HG02943 (cell line): Measurements from ENCODE around the gene PRKN.

Source experiments
- ATAC-seq: cut with Tn5 transposase; IDR thresholded peaks from one replicate; pipeline ENCODE4 v1.9.1; 2021; ENCODE audit warnings: mild to moderate bottlenecking, low read depth, moderate library complexity; ENCODE audit not compliant: unreplicated experiment

Gene PRKN

DNA sequence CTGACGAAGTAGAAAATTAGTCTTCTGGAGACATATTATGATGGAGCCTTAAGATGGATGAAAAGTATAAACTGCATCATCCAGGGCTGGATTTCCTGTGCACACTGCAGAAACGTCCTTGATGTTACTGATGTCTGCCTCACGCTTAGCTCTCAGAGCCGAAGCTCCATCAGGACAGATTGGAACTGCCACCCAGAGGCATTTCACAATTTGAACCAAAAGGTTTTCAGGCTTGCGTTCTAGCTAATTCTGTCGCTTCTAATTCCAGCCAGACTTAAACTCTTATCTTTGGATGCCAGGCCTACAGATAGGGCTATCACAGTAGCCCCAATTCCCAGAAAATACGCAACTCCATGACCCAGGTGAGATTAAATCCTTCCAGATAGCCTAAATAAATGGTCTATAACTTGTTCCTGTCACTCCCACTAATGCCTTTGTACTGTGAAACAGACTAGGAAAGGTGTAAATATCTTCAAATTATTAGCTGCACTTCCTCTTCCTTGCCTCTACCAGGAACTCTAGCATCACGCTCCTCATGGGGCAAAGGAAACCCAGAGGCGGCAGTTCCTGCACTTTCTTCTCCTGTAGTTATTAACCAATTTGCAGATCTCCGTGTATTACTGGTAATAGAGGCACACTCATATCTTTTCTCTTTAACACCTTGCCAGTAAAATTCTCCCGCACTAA lies 634.6 kb downstream of the PRKN start:
- ATAC-seq: no peak

GRCh38 chr6:162090734-162091133 lies 636.8 kb downstream of the PRKN start:
- ATAC-seq: no peak

GRCh38 chr6:162088091-162088490 lies 639.5 kb downstream of the PRKN start:
- no peak for ATAC-seq

DNA sequence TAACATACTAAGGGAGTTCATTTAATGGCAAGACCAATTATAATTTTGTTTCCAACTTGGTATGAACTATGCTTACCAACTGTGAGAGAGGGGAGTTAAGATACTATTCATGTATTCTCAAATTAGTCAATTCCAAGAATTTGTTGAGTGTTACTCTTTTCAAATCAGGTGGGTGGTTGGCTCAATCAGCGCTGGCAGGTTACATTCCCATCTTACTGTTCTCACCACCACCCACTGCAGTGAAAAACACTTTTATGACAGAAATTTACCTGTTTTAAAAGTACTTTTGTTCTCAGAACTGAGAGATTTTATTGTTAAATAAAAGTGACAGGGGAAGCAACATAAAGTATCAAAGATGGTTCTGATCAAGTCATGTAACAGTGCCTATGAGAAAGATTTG lies 642.0 kb downstream of the PRKN start:
- ATAC-seq: no peak

GRCh38 chr6:162082520-162082919 lies 645.0 kb downstream of the PRKN start:
- ATAC-seq: no peak

GRCh38 chr6:162078667-162079066 lies 648.9 kb downstream of the PRKN start:
- ATAC-seq: no peak

DNA sequence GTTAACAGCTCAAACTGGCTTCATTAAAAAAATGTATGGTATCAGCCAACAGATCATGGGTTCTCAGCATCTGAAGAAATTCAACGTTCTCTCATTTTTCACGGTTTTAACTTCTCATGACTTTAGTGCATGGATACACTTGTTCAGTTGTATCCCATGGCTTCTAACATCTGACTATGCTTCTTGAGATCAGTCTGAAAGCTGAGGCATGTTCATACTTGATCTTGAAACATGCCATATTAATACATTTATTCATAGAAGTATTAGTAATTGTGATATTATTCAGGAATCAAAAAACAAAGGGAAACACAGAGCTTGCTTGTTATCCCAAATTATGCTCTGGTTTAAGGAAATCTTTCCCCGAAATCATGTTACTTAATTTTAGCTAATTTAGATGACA lies 649.4 kb downstream of the PRKN start:
- no peak for ATAC-seq

- no peak for ATAC-seq
These were observed 650.8 kb downstream of the PRKN start for GRCh38 chr6:162076816-162077215.

DNA sequence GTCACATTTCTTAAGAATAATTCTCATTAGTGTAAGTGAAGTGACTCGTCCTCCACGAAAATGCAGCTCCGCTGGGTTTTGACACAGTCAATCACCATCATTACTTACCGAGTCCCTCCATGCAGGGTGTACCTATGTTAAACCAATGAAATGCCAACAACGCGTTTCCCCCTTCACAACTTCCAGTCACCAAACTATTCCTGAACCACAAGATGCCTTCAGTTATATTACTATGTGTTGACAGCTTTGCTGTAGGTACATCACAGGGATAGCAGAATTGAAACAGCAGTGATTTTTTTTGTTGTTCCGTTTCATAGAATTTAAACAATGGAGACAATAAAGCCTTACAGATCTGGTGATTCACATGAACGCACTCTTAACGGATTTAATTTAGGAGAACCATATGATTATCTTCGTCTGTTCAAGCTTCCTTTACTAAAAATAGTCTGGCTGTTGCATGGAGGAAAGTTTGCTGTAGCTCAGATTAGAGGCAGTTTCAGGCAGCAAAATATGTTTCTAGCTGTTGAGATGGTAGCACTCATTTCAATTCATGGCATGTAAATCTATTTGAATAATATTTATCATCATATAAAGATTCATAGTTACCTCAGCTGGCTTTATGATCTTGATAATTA lies 652.8 kb downstream of the PRKN start:
- ATAC-seq: no peak

- ATAC-seq: no peak
These were observed 656.9 kb downstream of the PRKN start for GRCh38 chr6:162070639-162071038.

GRCh38 chr6:162069995-162070394 lies 657.6 kb downstream of the PRKN start:
- ATAC-seq: no peak

DNA sequence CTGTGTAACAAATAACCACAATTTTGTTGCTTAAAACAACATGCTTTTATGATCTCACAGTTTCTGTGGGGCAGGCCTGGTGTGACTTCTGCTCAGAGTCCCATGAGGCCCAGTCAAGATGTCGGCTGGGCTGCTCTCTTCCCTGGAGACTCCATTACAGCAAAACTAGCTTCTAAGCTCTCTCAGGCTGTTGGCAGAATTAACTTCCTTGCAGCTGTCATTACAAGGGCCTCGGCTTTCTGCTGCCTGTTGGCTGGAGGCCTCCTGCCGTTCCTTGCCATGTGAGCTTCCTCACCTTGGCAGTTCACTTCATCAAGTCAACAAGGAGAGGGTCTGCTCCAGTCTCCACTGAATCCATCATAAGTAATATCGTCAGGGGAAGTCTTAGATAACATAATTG lies 659.2 kb downstream of the PRKN start:
- ATAC-seq: no peak

GRCh38 chr6:162063666-162064065 lies 663.9 kb downstream of the PRKN start:
- ATAC-seq: no peak

DNA sequence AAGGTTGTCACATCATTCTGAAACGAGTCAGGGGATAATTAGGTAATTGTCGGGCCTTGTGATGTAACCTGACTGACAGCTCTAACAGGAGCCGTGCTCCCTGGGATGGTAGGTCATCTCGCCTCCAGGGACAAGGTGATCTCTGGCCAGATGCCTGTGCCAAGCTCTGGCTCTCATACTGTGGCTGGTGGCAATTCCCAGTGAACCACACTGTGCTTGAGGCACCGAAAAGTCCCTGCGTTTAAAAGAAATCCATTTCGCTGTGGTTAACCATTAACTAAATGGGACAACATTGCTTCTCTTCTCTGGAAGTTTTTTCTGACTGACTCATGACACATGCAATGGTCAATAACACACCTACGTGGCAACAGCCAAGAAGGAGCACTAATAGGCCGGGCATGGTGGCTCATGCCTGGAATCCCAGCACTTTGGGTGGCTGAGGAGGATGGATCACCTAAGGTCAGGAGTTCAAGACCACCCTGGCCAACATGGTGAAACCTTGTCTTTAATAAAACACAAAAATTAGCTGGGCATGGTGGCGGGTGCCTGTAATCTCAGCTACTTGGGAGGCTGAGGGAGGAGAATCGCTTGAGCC lies 669.2 kb downstream of the PRKN start:
- no peak for ATAC-seq

DNA sequence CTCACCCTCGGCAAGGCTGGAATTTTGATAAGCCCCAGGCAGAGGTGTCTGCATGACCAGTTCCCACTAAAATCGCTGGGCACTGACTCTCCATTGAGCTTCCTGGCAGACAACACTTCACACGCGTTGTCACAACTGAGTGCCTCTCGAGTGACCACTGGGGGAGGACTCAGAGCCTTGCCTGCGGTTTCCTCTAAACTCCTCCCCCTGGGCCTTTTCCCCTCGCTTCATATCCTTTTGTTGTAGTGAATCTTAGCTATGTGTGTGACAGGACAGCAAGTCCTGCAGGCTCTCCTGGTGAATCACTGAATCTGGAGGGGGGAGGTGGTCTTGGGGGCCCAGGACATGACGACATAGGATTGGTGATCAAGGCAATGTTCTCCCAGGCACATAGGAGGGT lies 670.8 kb downstream of the PRKN start:
- no peak for ATAC-seq

- ATAC-seq: no peak
These were observed 671.5 kb downstream of the PRKN start for GRCh38 chr6:162056061-162056460.

- ATAC-seq: no peak
These were observed 672.2 kb downstream of the PRKN start for GRCh38 chr6:162055365-162055764.

- ATAC-seq: no peak
These were observed 674.5 kb downstream of the PRKN start for GRCh38 chr6:162053084-162053483.

- ATAC-seq: no peak
These were observed 677.0 kb downstream of the PRKN start for GRCh38 chr6:162050579-162050978.

GRCh38 chr6:162046324-162046723 lies 681.2 kb downstream of the PRKN start:
- ATAC-seq: no peak

- ATAC-seq: no peak
These were observed 694.9 kb downstream of the PRKN start for GRCh38 chr6:162032620-162033019.
